GM12875 (cell line): Measurements from ENCODE around the gene GIMD1.

ENCODE experiments used
- H3K4me3 ChIP-seq: one replicate; pipeline ENCODE4 v1.5.1; 2011; ENCODE audit warnings: low read depth, low read length, control low read depth
- CTCF ChIP-seq: IDR thresholded peaks from 2 replicates; pipeline ENCODE4 v1.5.1; 2011; ENCODE audit warnings: low read depth, mild to moderate bottlenecking, control low read depth, inconsistent platforms, low read length, moderate library complexity, borderline replicate concordance; ENCODE audit not compliant: insufficient read depth

GIMD1 gene

GRCh38 chr4:106320235-106320634 lies 48.3 kb downstream of the GIMD1 start:
- H3K4me3 ChIP-seq: no peak overlapping the region
- TF ChIP-seq CTCF: no peak

GRCh38 chr4:106318511-106318910 lies 50.1 kb downstream of the GIMD1 start:
- H3K4me3 ChIP-seq: no peak overlapping the region
- TF ChIP-seq CTCF: no peak

GRCh38 chr4:106317815-106318214 lies 50.8 kb downstream of the GIMD1 start:
- no peak overlapping the region for H3K4me3 ChIP-seq
- TF ChIP-seq CTCF: no peak

GRCh38 chr4:106316773-106317409 lies 51.7 kb downstream of the GIMD1 start:
- no peak for TF ChIP-seq CTCF
- H3K4me3 ChIP-seq: peak overlapping the region; percentile 94

- peak within 1 kb of the TSS; percentile 94 for H3K4me3 ChIP-seq
- no peak for TF ChIP-seq CTCF
These were observed 52.4 kb downstream of the GIMD1 start, which contains the start of the genes AIMP1 and TBCK for GRCh38 chr4:106315968-106316772. Gene AIMP1, plus strand, starts transcription at chr4:106316550. Its CDS starts 8,460 bp downstream, at chr4:106325010. Gene TBCK, minus strand, starts transcription at chr4:106316209. Its CDS starts 7,249 bp downstream, at chr4:106308960.

- no peak for TF ChIP-seq CTCF
- H3K4me3 ChIP-seq: peak overlapping the region; percentile 94
These were observed 53.1 kb downstream of the GIMD1 start for GRCh38 chr4:106315476-106315967.

GRCh38 chr4:106314960-106315359 lies 53.6 kb downstream of the GIMD1 start:
- TF ChIP-seq CTCF: no peak
- H3K4me3 ChIP-seq: peak overlapping the region; percentile 94
